DLD1 (cell line): ENCODE data around the gene ACVR1B.

Source experiments
- in situ Hi-C: cut with HindIII; loops from 2 replicates; pipeline ENCODE4 v1.10.0; 2017; ENCODE audit warnings: low sequenced_read_pairs

The ACVR1B gene

DNA sequence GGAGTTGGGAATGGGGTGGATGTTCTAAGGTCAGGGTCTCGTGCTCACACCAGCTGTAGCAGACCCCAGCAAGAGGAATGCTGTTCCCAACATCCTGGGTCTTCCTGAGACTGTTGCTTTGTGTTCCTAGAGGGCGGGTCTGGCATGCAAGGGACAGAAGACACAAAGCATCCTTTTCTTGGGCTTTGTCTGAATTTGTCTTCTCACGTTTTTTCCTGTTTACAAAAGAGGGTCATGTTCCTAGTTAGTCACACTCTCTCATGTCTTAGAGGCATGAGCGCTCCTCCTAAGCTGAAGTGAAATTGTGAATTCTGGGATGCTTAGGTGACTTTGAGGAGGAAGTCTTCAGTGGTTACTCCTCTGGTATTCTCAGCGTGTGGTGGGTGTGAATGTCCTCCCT lies 45.6 kb downstream of the ACVR1B start:
- in situ Hi-C loops = no loop called here

DNA sequence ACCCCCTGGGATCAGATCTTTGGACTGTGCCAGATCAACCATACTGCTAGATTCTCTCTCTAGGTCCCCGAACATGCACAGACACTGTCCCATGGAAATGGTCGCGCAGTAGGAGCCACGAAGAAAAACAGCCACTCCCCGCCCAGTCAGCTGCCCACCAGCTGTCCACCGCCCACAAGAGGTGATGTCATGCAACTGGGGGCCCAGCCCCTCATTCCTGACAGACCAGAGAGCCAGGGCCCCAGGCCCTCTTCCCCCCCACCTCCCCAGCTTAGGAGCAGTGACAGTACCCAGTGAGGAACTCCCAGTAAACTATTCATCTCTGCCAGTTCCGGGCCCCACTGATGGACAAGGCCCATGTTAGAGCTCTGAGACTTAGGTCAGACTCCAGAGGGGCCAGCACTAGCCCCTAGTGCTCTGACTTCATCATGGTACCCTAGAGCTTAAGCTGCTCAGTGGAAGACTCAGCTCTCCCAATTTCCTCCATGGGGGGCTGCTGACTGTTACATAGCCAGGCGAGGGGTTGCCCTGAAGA lies 51.6 kb downstream of the ACVR1B start:
- in situ Hi-C loops = no loop called here

DNA sequence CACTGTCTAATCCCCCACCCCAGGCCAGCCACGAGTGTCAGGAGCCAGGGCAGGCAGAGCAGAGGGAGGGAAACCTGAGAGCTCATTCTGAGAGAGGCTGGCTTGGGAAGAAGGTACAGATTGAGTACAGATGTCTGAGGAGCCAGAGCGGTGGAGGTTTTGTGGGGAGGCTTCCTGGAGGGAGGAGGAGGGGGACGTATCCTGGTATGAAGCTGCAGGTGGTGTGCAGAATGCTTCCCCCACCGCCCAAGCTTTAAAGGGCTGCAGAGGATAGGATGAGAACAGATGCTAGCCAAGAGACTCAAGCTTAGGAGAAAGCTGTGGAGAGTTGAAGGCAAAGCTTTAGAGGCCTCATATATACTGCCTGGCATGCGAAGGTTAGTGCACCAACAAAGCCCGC lies 52.1 kb downstream of the ACVR1B start:
- in situ Hi-C loops = no loop called here

DNA sequence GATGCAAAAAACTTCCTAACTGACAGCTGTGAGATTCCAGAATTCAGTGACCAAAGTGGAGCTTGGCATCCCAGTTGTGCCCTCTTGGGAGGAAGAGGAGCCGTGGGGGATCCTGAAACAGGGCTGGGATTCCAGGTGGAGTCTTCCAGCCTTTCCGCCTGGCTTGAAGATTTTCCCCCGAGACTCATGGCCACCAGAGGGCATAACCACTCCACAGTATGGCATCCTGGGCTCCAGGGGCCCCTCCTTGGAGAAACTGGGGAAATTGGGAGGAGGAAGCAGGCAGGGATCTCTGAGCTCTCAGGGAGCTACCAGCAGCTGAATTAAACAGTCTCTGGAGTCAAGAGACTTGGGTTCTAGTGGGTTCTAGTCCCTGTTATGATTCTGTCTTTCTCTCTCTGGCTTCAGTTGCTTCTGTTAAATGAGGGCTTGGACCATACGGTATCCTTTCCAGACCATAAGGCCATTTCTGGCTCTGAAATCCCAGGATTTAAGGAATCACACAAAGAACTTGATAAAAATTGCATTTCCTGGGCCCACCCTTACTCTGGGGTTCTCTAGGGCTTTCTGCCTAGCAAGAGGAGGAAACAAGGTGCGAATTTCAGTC lies 52.6 kb downstream of the ACVR1B start:
- in situ Hi-C loops = no loop called here

DNA sequence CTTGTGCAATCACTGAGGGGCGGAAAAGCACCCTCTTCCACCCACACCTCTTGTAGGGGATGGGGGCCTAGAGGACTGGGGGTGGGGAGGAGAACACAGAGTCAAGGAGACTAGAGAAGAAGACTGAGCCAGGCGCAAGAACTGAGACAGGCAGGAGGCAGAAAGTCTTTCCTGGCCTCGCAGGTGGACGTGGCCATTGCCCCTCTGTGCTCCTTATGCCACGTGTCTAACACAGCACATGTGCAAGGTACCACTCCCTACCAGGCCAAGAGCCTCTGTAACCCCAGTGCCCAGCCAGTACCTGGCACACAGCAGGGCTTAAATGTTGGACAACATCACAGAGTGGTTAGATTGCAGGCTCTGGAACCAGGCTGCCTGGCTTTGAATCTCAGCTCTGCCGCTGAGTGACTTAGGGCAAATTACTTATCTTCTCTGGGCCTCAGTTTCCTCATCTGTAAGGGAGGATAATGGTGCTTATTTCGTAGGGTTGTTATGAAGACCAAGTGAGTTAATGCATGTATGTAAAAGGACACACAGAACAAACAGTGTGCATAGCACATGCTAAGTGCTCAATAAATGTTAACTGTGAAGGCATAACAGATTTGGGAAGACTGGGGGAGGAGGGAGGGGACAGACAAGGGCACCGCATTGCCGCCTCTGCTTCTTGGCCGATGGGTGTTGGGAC lies 53.9 kb downstream of the ACVR1B start:
- in situ Hi-C loops = no loop called here

DNA sequence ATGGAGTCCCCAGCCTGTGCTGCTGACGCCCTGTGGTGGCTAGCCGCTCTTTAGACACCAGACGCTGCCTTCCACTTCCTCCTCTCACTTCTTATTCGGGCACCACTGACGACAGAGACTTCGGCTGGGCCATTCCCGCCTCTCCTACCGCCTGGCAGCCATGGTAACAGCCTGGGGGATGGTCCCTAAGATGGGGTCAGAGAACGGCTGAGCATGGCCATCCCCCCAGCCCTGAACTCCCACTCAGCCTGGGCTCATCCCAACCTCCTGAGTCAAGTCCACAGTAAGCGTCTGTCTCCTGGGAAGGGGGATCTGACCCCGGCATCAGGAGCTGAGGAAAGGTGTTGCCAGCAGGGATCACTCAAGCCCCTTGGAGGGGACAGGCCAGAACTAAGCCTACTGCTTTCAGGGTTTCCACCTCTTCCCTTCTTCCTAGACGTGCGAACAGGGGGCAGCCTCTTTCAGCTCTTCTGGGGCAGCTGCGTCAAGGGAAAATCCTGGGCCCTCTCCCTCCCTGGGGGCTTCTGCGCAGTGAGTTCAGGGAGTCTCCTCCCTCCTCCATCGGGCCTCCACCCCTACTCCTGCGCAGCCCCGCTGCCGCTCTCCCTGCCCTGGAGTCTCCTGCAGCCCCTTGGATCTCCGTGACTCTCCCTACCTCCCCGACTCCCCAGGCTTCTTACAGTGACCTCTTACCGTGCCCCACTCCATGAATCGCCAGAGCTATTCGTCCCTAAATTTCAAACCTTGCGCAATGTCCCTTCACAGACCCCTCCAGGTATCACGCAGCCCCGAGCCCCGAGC lies 54.6 kb downstream of the ACVR1B start:
- in situ Hi-C loops = no loop called here

DNA sequence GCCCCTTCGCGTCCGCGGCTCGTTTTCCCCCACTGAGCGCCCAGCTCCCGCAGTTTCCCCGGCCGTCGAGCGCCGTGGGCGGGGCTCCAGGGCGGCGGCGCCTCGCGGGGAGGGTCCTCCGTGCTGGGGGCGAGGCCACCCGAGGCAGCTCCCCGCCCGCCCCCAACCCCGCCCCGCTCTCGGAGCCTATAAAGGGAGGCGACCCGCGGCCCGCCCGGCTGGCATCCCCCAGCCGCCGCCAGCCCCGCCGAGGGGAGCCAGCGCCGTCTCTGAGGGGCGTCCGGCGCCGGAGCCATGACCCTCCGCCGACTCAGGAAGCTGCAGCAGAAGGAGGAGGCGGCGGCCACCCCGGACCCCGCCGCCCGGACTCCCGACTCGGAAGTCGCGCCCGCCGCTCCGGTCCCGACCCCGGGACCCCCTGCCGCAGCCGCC lies 55.2 kb downstream of the ACVR1B start, which contains the start of gene TAMALIN:
TSS of gene TAMALIN (plus strand) at position 221 of the 432 bp plus-strand sequence. CDS start at position 295, 74 bp downstream.
- in situ Hi-C loops = no loop called here

DNA sequence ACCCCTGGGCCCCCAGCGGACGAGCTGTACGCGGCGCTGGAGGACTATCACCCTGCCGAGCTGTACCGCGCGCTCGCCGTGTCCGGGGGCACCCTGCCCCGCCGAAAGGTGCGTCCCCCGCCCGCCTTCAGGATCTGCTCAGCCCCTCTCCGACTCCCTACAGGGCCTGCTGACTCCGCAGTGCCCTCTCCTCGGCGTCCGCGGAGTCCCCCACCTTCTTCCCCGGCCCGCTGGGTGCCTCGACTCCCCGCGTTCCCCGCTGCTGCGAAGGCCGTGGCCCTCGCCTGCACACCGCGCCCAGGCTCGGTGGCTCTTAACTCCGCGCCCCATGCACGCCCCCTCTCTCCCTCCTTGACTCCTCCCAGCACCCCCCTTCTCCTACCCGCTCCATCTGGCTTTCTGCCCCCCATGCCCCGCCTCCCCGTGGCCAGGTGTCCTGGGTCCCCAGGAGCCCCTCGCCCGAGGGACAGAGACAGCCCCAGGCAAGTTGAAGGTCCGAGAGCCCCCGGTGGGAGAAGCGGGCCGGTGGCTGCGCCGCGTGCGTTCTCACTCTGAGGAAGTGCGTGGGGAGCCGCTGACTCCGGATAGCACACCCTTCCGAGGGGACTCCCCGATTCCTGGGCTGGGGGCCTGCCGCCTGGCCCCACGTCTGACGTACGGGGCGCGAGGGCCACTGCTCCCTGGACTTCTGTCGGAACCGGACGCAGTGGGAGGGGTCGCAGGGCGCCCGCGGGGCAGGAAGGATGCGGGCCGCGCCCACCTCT lies 55.8 kb downstream of the ACVR1B start:
- in situ Hi-C loops = no loop called here

DNA sequence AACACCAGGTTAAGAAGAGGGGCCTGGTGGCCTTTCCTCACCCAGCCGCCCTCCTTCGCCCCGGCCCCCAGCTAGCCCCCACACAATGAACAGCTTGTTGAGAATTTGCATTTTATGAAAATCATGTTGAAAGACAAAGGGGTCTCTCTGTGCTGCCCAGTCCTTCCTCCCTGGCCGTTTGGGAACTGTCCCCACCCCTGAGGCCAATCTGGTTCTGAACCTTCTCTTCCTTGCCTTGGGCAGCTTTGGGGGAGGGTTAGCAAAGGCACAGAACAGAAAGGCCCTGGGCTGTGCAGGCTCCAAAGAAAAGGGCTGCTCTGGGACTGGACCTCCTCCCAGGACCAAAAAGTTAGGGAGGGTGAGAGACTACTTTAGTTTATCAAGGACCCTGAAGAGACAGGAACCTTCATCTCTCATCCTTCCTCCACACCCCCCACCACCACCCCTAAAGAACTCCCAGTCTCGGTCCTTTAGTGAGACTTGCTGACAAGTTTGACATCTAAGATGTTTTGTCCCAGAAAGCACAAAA lies 56.5 kb downstream of the ACVR1B start:
- in situ Hi-C loops = no loop called here

DNA sequence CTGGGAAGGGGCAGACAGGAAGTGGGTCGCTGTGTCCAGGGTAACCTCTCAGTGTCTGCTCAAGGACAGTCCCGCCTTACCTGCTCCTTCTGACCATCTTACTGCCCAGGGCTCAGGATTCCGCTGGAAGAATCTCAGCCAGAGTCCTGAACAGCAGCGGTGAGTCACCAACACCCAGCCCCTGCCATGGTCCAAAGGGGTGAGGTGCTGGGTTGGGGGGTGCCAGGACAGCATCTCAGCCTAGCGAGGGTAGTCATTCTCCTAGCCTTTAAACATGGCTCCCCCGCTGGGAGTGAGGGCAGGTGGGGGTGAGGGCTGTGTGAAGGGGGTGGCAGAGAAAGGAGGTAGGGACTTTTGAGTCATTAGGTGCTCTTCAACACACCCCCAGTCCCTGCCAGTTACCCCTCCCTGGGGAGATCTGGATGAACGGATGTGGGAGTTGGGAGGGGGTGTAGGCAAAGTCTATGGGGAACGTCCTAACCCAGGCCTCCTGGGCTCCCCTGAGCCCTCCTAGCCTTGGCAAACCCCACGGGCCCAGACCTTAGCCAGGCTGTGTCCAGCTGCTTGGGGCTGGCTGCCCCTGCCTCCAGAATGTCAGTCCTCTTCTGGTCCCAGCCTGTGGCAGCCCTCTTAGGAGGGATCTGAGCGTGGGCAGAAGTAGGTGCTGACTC lies 57.7 kb downstream of the ACVR1B start:
- in situ Hi-C loops = no loop called here

DNA sequence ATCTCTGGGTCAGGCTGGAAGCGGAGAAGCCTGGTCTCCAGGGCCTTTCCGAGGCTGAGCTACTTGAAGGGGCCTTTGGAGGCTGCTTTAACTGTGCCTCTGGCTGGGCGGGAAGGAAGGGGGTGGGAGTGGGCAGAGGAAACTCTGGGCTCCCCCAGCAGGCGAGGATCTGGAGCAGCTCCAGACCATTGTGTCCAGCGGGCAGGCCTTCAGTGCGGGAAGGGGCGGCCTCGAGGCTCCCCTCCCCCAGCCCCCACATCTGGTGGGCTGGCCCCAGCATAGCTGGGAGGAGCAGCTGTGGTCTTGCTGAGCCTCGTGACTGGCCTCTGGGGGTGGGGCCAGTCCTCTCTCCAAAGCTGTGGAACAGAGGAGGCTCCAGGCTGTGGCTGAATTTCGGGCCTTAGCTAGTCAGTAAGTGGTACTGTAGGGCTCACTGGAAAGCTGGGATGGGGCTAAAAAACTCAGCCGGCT lies 58.7 kb downstream of the ACVR1B start:
- in situ Hi-C loops = no loop called here

DNA sequence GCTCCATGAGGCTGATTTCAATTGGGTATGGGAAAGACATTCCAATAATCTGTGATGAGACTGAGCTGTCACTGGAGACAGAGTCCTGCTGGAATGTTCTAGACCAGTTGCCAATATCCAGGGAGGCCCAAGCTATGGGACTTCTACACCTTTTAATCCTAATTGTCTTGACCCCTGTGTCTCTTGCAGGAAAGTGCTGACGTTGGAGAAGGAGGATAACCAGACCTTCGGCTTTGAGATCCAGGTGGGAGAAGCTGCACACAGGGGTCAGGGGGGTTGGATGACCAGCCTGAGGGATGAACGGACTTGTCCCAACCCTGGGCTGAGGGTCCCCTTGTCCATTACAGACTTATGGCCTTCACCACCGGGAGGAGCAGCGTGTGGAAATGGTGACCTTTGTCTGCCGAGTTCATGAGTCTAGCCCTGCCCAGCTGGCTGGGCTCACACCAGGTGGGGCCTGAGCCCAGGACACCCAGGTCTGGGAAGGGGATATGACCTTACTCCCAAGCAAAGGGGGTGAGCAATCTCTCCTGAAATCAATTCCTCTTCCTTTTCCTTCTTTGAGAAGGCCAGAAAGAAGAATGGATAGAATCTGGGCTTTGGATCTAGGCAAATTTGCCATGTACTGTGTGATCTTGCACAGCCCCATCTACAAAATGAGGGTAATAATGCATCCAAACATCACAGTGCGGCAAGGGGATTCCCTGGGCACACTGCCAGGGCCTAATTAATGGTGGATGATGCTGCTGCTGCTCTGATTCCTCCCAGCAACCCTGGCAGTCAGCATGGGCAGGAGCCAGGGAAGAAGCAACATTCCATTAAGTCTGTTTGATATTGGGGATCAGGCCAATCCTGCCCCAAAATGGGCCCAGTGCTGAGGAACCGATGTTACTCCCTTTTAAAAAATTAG lies 59.4 kb downstream of the ACVR1B start:
- in situ Hi-C loops = no loop called here

DNA sequence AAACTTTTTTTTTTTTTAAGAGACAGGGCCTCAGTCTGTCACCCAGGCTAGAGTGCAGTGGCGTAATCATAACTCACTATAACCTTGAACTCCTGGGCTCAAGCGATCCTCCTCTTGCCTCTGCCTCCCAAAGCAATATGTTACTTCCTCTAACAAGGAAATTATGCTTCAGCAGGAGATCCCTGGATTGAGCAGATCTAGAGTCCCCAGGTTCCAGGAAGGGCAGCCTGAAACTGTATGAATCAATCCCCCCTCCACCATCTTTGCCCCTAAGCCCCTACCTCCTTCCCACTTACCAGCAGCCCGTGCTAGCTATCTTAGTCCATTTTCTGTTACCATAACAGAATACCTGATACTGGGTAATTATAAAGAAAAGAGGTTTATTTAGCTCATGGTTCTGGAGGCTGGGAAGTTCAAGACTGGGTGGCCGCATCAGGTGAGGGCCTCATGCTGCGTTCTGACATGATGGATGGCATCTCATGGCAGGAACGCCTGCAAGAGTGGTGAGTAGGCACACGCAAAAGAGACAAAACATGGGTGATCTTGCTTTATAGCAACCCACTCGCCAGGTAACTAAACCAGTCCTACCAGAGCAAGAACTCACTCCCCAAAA lies 60.2 kb downstream of the ACVR1B start:
- in situ Hi-C loops = no loop called here

DNA sequence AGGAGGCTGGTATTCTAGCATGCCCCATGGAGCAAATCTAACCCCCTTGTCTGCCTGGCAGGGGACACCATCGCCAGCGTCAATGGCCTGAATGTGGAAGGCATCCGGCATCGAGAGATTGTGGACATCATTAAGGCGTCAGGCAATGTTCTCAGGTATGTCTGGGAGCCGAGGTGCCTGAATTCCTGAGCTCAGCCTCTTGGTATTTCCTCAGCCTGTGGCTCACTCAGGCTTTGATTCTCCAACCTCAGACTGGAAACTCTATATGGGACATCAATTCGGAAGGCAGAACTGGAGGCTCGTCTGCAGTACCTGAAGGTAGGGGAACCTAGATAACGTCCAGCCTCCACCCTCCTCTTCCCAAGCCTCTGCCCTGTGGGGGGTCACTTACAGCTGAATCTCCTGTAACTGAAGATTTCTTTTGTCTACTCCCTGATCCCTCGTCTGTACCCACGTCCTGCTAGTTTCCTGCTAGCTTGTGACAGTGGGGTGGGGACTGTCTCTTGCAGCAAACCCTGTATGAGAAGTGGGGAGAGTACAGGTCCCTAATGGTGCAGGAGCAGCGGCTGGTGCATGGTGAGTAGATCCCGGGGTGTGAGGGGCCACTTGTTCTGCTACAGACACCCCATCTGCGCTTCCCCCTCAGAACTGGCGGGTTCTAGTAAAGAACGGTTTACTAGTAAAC lies 62.3 kb downstream of the ACVR1B start:
- in situ Hi-C loops = no loop called here

DNA sequence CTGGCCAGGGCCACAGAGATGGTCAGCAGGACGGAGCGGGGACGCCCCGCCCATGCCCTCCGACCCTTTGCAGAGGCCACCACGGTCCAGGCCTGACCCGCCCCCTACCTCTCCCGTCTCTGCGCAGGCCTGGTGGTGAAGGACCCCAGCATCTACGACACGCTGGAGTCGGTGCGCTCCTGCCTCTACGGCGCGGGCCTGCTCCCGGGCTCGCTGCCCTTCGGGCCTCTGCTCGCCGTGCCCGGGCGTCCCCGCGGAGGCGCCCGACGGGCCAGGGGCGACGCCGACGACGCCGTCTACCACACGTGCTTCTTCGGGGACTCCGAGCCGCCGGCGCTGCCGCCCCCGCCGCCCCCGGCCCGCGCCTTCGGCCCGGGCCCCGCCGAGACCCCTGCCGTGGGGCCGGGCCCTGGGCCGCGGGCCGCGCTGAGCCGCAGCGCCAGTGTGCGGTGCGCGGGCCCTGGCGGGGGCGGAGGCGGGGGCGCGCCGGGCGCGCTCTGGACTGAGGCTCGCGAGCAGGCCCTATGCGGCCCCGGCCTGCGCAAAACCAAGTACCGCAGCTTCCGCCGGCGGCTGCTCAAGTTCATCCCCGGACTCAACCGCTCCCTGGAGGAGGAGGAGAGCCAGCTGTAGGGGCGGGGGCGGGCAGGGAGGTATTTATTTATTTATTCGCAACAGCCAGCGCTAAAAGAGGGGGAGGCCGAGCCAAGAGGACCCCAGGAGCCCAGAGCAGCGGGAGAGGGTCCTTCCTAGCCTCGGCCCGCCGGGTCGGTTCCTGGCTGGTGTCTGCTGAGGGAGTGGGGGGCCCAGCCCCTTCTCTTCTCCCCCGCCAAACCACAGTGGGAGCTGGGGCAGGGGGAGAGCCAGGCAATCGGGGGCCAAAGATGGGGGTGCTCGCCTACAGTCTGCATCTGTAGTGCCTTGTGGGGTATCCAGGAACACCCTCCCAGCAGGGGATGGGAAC lies 63.4 kb downstream of the ACVR1B start:
- in situ Hi-C loops = no loop called here

DNA sequence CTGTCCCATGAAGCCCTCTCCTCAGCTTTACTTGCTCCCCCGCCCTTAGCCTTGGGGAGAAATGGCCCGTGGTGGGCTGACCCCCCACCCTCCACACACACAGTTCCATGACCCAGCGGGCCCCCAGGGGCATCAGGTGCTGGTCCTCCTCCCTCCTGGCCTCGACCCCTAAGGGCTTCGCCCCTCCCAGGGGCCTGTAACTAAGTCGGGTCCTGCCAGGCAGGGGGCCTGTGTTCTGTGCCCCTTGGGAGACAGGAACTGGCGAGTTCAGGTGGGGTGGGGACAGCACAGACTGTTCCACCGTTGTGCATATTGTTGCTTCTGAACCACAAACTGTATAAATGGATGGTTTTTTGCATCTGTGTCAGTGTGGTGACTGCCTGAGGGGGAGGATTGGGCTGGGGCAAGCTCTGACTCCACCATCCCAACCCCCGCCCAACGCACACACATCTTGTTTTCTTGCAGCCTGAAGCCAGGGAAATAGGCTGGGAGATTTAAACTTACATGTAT lies 64.1 kb downstream of the ACVR1B start:
- in situ Hi-C loops = no loop called here
